Measurements from ENCODE around the gene ITGB3BP.
"Not testable (repeated sequence)": the region's sequence is repeated elsewhere in the genome, so short reads cannot be mapped to it uniquely, and the experiment has no call there.

ITGB3BP gene

GRCh38 chr1:63501256-63501655 lies 21.8 kb downstream of the ITGB3BP start:
- no peak for DNase-seq

- no peak for DNase-seq
Measured at GRCh38 chr1:63498106-63498505, 24.9 kb downstream of the ITGB3BP start.

- DNase-seq, result no peak
Measured at GRCh38 chr1:63497577-63497976, 25.4 kb downstream of the ITGB3BP start.

GRCh38 chr1:63487336-63488065 lies 35.5 kb downstream of the ITGB3BP start:
- DNase-seq, result peak; percentile 18

GRCh38 chr1:63486629-63487028 lies 36.4 kb downstream of the ITGB3BP start:
- DNase-seq, result no peak

- no peak for DNase-seq
Measured at GRCh38 chr1:63480057-63480456, 43.0 kb downstream of the ITGB3BP start.

- no peak for DNase-seq
Measured at GRCh38 chr1:63475761-63476160, 47.3 kb downstream of the ITGB3BP start.

- not testable (repeated sequence) for DNase-seq
Measured at GRCh38 chr1:63468683-63469082, 54.3 kb downstream of the ITGB3BP start.

GRCh38 chr1:63466759-63467158 lies 56.3 kb downstream of the ITGB3BP start:
- DNase-seq, result no peak

GRCh38 chr1:63466181-63466580 lies 56.8 kb downstream of the ITGB3BP start:
- no peak for DNase-seq

GRCh38 chr1:63463248-63463647 lies 59.8 kb downstream of the ITGB3BP start:
- no peak for DNase-seq

GRCh38 chr1:63461661-63462230 lies 61.3 kb downstream of the ITGB3BP start:
- DNase-seq, result peak; percentile 16

- DNase-seq, result no peak
Measured at GRCh38 chr1:63458750-63459149, 64.3 kb downstream of the ITGB3BP start.

- DNase-seq, result no peak
Measured at GRCh38 chr1:63454269-63454668, 68.8 kb downstream of the ITGB3BP start.

GRCh38 chr1:63453232-63453631 lies 69.8 kb downstream of the ITGB3BP start:
- no peak for DNase-seq

GRCh38 chr1:63450416-63450815 lies 72.6 kb downstream of the ITGB3BP start:
- no peak for DNase-seq

- no peak for DNase-seq
Measured at GRCh38 chr1:63448731-63449246, 74.2 kb downstream of the ITGB3BP start.

- no peak for DNase-seq
Measured at GRCh38 chr1:63442141-63442475, 80.9 kb downstream of the ITGB3BP start.

- no peak for DNase-seq
Measured at GRCh38 chr1:63435161-63435560, 87.9 kb downstream of the ITGB3BP start.

GRCh38 chr1:63429281-63429680 lies 93.7 kb downstream of the ITGB3BP start:
- no peak for DNase-seq

GRCh38 chr1:63428815-63429214 lies 94.2 kb downstream of the ITGB3BP start:
- DNase-seq, result no peak

- no peak for DNase-seq
Measured at GRCh38 chr1:63423649-63424048, 99.4 kb downstream of the ITGB3BP start.

GRCh38 chr1:63420746-63421145 lies 102.3 kb downstream of the ITGB3BP start:
- DNase-seq, result not testable (repeated sequence)

- DNase-seq, result no peak
Measured at GRCh38 chr1:63418101-63418500, 104.9 kb downstream of the ITGB3BP start.

All from eye (tissue), 1 donor.